Measurements from ENCODE around the gene TIMM10. TPM values are rescaled to one million over a fixed set of nuclear protein-coding genes. Genes with fewer than 3 reads are reported as not detected.

The TIMM10 gene
- total and polyA plus RNA-seq, 8 donors, result 1.7 to 79.6 (median 48.9) TPM

GRCh38 chr11:57566005-57566904, 35.7 kb upstream of the TIMM10 start:
- TF ChIP-seq POLR2AphosphoS5 (IDR thresholded peaks at IDR 0.05), result peak; percentile 48 to 74 (median 53)
- no peak for TF ChIP-seq EP300 (IDR thresholded peaks at IDR 0.05)
- DNase-seq, result peak; percentile 59 to 81
- WGBS, 5 donors, result 19 to 46% (median 29%) methylated on average over 4 of the region's 4 CpGs
- H3K4me3 ChIP-seq, result peak overlapping the region; percentile 71 to 93 (median 90)
- no peaks in the 10 kb centered on the region for H3K27me3 ChIP-seq
- H3K27ac ChIP-seq, result peak overlapping the region; percentile 76 to 94 (median 88)
- intact Hi-C loops (cut with DNase I; ENCODE audit: low total_unique reads), result no loop called here
- no peaks in the 10 kb centered on the region for H3K9me3 ChIP-seq
- H3K36me3 ChIP-seq, result peaks cover 0 to 15% (median 8%) of the 10 kb centered on the region in 4 donors
- peaks cover 17 to 49% (median 27%) of the 10 kb centered on the region in 4 donors for H3K4me1 ChIP-seq

- no peak overlapping the region for H3K27ac ChIP-seq
- H3K27me3 ChIP-seq, result no peaks in the 10 kb centered on the region
- H3K36me3 ChIP-seq, result peaks cover 7 to 43% (median 37%) of the 10 kb centered on the region in 4 donors
- intact Hi-C loops (cut with DNase I; ENCODE audit: low total_unique reads), result no loop called here
- no peaks in the 10 kb centered on the region for H3K9me3 ChIP-seq
- H3K4me1 ChIP-seq, result peaks cover 11 to 30% (median 19%) of the 10 kb centered on the region in 4 donors
- DNase-seq, result no peak
- no peak overlapping the region for H3K4me3 ChIP-seq
- WGBS, 5 donors, result 70 to 84% (median 80%) methylated on average over 4 of the region's 4 CpGs
- no peak for TF ChIP-seq POLR2A (IDR thresholded peaks at IDR 0.05)
Measured at GRCh38 chr11:57562596-57562995, 32.0 kb upstream of the TIMM10 start.

- Histone ChIP-seq H3K36me3 (peaks cover 16 to 68% (median 61%) of the 10 kb centered on the region in 4 donors), H3K4me3 (no peak overlapping the region), H3K27ac (no peak overlapping the region), H3K9me3 (no peaks in the 10 kb centered on the region), H3K27me3 (no peaks in the 10 kb centered on the region), H3K4me1 (peaks cover 0 to 12% (median 1%) of the 10 kb centered on the region in 4 donors)
- TF ChIP-seq POLR2A (IDR thresholded peaks at IDR 0.05) (no peak), EP300 (IDR thresholded peaks at IDR 0.05) (no peak), POLR2AphosphoS5 (IDR thresholded peaks at IDR 0.05) (no peak), CTCF (IDR thresholded peaks at IDR 0.05) (no peak)
- 75 to 87% (median 80%) methylated on average over 4 of the region's 4 CpGs for WGBS, 5 donors
- intact Hi-C loops (cut with DNase I; ENCODE audit: low total_unique reads), result no loop called here
- no peak for DNase-seq
Measured at GRCh38 chr11:57560146-57560545, 29.6 kb upstream of the TIMM10 start.

- 79 to 91% (median 87%) methylated on average over 8 of the region's 8 CpGs for WGBS, 5 donors
- no peaks in the 10 kb centered on the region for H3K4me1 ChIP-seq
- no peak overlapping the region for H3K4me3 ChIP-seq
- peaks cover 49 to 96% (median 93%) of the 10 kb centered on the region in 4 donors for H3K36me3 ChIP-seq
- intact Hi-C loops (cut with DNase I; ENCODE audit: low total_unique reads), result no loop called here
- H3K9me3 ChIP-seq, result no peaks in the 10 kb centered on the region
- no peak for DNase-seq
- no peak for TF ChIP-seq POLR2A (IDR thresholded peaks at IDR 0.05)
- TF ChIP-seq POLR2AphosphoS5 (IDR thresholded peaks at IDR 0.05), result no peak
- no peak for TF ChIP-seq EP300 (IDR thresholded peaks at IDR 0.05)
- no peak for TF ChIP-seq CTCF (IDR thresholded peaks at IDR 0.05)
- no peak overlapping the region for H3K27ac ChIP-seq
- H3K27me3 ChIP-seq, result no peaks in the 10 kb centered on the region
Measured at GRCh38 chr11:57556041-57556440, 25.5 kb upstream of the TIMM10 start.

GRCh38 chr11:57555393-57555792, 24.8 kb upstream of the TIMM10 start:
- Histone ChIP-seq H3K36me3 (peaks cover 55 to 100% (median 99%) of the 10 kb centered on the region in 4 donors), H3K9me3 (no peaks in the 10 kb centered on the region), H3K4me3 (no peak overlapping the region), H3K27me3 (no peaks in the 10 kb centered on the region), H3K4me1 (no peaks in the 10 kb centered on the region), H3K27ac (no peak overlapping the region)
- intact Hi-C loops (cut with DNase I; ENCODE audit: low total_unique reads), result no loop called here
- TF ChIP-seq EP300 (IDR thresholded peaks at IDR 0.05) (no peak), CTCF (IDR thresholded peaks at IDR 0.05) (no peak), POLR2AphosphoS5 (IDR thresholded peaks at IDR 0.05) (no peak)
- DNase-seq, result no peak
- 83 to 95% (median 91%) methylated on average over 2 of the region's 2 CpGs for WGBS, 5 donors

Measured in stomach (tissue), 9 donors.